ENCODE measurements around the gene NEMP2.

NEMP2 gene

DNA sequence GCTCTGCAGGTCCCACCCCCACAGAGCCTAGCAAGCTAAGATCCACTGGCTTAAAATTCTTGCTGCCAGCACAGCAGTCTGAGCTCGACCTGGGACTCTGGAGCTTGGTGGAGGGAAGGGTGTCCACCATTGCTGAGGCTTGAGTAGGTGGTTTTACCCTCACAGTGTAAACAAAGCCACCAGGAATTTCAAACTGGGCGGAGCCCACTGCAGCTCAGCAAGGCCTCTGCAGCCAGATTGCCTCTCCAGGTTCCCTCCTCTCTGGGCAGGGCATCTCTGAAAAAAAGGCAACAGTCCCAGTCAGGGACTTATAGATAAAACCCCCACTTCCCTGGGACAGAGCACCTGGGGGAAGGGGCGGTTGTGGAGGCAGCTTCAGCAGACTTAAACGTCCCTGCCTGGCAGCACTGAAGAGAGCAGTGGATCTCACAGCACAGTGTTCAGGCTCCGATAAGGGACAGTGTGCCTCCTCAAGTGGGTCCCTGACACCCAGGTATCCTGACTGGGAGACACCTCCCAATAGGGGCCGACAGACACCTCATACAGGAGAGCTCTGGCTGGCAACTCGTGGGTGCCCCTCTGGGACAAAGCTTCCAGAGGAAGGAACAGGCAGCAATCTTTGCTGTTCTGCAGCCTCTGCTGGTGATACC lies 20.0 kb upstream of the NEMP2 start:
- no peak for DNase-seq

GRCh38 chr2:190553254-190553653 lies 18.7 kb upstream of the NEMP2 start:
- DNase-seq, result no peak

DNA sequence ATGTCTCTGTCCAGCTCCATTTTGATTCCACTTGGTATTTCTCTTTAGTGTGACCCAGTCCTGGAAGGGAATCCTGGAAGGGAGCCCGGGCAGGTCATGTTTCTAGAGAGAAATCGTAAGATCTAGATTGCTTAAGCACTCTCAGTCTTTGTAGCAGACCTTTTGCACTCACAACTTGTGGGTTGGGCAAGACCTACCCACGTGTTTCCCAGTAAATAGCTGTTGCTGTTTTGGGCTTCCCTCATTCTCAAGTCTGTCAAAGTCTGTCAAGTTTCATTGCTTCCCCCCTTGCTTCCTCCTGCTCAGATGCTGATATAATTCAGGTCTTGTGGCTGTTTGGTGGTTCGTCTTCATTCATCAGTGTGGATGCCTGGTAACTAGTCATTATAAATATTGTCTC lies 17.4 kb upstream of the NEMP2 start:
- DNase-seq, result peak in 2 of 5 experiments; percentile 50 to 64

- DNase-seq, result no peak
Measured at GRCh38 chr2:190550137-190550536, 15.6 kb upstream of the NEMP2 start.

DNA sequence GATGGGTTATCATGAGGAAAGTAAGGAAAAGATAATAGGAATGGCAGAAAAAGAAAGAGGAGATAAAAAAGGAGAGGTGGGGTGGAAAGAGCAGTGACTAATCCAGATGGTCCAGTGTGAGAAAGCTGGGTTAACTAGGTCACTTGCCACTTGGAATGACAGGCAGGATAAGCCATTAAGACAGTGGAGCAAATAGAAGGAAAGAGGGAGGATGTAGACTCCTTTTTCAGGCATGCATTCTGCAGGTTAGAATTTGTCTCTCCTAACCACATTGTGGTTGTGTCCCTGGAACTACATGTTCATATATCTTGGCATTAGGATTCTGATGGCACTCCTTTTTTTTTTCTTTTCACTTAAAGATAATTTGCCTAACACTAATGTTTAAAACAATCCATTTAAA lies 13.4 kb upstream of the NEMP2 start:
- DNase-seq, result no peak

DNA sequence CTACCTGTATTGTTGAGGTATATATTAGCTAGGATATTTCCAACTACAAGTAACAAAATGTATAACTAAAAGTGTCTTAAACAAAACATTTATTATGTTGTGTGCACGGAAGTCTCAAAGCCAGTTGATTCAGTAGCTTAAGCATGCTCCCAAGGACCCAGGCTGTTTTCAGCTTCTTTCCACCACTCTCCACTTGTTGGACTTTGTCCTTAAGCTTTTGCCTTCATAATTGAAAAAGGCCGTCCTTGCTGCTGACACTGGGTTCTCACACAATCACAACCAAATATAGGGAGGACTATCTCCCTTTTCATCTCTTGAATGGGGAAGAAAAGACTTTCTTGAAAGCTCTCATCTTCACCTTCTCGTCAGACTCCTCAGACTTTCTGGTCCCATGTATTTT lies 12.2 kb upstream of the NEMP2 start:
- DNase-seq, result no peak

DNA sequence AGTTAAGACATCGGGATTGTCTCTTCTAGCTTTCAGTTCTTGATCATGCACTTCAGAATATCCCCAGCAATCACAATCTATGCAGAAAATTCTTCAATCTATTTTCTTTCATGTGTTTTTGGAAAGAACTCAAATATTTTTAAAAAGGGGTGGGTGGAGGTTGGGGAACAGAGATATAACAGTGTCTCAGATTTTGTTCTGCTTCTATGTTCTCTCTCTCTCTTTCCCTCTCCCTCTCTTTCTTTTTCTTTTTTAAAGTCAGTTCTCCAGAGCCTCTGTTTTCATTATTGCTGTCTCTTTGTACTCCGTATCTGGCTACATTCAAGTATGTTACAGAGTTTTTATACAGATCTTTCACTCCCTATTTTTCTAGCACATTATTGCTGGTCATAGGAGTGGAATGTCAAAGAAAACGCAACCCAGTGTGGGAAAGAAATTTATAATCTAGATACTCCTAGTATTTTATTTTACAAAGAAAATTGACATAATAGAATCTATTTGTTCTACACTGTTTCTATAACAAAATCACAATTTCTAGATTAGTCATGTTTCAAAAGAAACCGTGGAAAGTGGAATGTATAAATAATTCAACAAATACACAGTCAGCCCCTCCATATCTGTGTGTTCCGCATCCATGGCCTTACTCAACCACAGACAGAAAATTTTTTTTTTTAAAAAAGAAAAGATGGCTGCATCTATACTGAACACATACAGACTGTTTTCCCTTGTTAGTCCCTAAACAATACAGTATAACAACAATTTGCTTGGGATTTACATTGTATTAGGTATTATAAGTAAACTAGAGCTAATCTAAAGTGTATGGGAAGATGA lies 11.2 kb upstream of the NEMP2 start:
- DNase-seq, result no peak

- DNase-seq, result no peak
Measured at GRCh38 chr2:190545093-190545492, 10.6 kb upstream of the NEMP2 start.

GRCh38 chr2:190540048-190540447 lies 5.5 kb upstream of the NEMP2 start:
- DNase-seq, result peak in 1 of 5 experiments; percentile 58

- DNase-seq, result no peak
Measured at GRCh38 chr2:190538201-190538600, 3.7 kb upstream of the NEMP2 start.

- DNase-seq, result peak in 1 of 5 experiments; percentile 48
Measured at GRCh38 chr2:190537765-190538164, 3.2 kb upstream of the NEMP2 start.

DNA sequence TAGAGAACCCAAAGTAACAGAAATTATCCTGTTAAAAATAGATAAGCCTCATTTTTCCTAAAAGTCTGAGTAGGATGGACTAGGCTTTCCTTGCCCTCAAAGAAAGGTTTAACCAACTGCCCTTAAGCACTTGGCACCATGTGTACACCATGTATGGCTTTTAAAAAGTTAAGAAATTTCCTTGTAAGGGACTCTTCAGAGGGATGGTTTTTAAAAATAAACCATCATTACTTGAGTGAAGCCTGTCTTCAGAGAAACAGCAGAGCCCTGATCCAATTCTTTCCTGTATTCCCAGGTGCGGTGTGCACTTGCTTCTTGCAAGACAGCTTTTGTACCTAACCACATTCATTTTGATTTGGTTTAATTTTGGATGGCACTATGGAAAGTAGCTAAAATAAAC lies 1.1 kb upstream of the NEMP2 start:
- no peak for DNase-seq

DNA sequence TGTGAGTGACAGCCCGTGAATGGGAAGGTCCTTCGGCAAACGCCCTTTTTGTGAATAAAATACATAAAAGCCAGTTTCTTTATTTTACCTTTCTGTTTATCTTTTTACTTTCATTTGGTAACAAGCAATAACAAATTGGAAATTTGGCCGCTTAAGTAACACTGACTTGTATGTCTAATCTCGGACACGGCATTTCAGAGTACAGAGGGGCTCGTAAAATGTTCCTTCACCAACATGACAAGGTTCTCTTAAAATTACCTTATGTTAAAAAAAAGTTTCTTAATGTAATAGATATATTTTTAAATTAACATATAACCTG lies 558 bp upstream of the NEMP2 start:
- no peak for DNase-seq

GRCh38 chr2:190533968-190534309 lies 583 bp downstream of the NEMP2 start:
- peak in 3 of 5 experiments; percentile 33 to 91 (median 52) for DNase-seq

- peak in 2 of 5 experiments; percentile 15 to 26 for DNase-seq
Measured at GRCh38 chr2:190533175-190533967, 1.2 kb downstream of the NEMP2 start.

- DNase-seq, result no peak
Measured at GRCh38 chr2:190532581-190532980, 1.9 kb downstream of the NEMP2 start.

- peak in 1 of 5 experiments; percentile 24 for DNase-seq
Measured at GRCh38 chr2:190530248-190530900, 4.1 kb downstream of the NEMP2 start.

GRCh38 chr2:190529486-190530247 lies 4.9 kb downstream of the NEMP2 start:
- DNase-seq, result no peak

DNA sequence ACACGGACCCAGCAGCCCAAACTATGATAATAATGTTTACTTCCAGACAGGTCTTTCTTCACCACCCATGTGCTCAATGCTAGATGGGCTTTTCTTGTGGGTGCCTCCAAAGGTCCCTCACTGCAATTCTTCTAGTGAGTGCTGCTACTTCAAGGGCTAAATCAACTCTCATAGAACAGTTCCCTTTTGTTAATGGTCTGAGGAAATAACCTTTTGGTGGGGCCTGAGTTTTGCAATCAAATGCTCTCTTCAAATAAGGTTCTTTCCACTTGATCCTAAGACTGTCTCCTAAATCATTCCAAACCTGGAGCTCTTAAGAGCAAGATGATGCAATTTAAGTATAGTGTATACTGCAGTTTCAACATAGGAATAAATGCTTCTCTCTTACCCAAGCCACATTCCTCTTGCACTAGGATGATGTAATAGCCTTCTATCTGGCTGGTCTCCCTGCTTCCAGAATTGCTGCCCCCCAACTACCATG lies 6.0 kb downstream of the NEMP2 start:
- DNase-seq, result no peak

DNA sequence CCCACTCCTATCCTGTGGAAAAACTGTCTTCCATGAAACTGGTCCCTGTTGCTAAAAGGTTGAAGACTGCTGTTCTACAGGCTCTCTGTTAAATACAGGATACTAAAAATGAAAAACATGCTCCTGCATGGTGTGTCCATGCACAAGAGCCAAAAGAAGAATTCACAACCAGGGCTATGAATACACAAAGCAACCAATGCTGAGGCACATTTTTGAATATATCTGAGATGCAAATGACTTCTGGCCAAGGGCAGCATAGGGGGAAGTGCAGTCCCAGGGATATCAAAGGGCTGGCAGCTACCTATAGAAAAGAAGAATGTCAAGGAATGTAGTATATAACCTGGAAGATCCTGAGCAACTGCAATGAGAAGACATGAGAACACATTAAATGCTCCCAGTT lies 6.6 kb downstream of the NEMP2 start:
- no peak for DNase-seq

DNA sequence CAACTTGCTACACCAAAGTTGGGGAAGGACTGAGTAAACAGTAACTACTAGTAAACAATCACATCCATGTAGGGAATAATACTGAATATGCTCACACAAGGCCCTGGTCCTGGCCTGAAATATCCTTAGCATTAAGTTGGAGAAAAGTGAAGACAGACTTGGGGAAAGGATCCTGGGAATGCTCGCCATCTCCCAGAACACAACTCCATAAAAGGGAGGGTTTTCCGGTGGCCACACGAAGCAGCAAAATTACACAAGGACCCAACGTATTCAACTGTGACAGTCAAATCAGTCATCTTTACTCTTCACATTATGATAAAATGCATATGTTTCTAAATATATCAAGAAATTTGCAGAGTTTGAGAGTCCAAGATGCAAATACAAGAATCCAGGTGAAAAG lies 7.3 kb downstream of the NEMP2 start:
- DNase-seq, result no peak

GRCh38 chr2:190526105-190526750 lies 8.3 kb downstream of the NEMP2 start:
- DNase-seq, result no peak

Data from T-helper 2 cell (primary cell).